GM19324 (cell line): ENCODE data around the gene CLNK.
A peak's percentile ranks its signal among the peaks of the same experiment; 100 is the strongest.
"Not testable (repeated sequence)": the region's sequence is repeated elsewhere in the genome, so short reads cannot be mapped to it uniquely, and the experiment has no call there.

ENCODE experiments used
- ATAC-seq: cut with Tn5 transposase; IDR thresholded peaks from one replicate; pipeline ENCODE4 v1.9.1; 2021; ENCODE audit warnings: mild to moderate bottlenecking, moderate library complexity; ENCODE audit not compliant: unreplicated experiment, low FRiP score

The CLNK gene

GRCh38 chr4:10582059-10582686 lies 102.4 kb downstream of the CLNK start:
- ATAC-seq = no peak

DNA sequence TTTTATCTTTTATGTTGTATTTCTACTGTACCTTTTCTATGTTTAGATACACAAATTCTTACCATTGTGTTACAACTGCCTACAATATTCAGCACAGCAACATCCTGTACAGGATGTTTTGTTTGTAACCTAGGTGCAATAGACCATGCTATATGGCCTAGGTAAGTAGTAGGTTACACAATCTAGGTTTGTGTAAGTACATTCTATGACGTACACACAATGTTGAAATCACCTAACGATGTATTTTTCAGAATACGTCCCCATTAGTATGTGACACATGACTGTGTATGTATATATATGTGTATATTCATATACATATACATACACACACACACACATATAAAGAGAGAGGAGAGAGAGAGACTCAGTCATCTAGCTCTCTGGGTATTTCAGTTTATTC lies 103.5 kb downstream of the CLNK start:
- ATAC-seq = no peak

DNA sequence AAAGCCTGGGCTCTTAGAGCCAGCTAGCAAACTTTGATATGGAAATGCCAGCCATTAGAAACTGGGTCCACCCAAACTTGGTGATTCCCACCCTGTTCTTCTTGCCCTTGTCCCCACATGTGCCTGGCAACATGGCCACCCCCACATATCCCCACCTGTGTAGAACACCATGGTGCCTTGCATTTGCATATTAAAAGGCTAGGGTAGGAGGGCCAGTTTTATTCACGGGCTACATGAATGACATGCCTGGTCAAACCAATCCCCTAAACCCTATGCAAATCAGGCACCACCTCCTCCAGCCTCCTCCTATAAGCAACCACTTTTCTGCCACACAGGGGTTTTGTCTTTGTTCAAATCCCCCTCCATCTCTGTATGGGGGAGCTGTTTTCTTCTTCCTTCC lies 104.9 kb downstream of the CLNK start:
- no peak for ATAC-seq

DNA sequence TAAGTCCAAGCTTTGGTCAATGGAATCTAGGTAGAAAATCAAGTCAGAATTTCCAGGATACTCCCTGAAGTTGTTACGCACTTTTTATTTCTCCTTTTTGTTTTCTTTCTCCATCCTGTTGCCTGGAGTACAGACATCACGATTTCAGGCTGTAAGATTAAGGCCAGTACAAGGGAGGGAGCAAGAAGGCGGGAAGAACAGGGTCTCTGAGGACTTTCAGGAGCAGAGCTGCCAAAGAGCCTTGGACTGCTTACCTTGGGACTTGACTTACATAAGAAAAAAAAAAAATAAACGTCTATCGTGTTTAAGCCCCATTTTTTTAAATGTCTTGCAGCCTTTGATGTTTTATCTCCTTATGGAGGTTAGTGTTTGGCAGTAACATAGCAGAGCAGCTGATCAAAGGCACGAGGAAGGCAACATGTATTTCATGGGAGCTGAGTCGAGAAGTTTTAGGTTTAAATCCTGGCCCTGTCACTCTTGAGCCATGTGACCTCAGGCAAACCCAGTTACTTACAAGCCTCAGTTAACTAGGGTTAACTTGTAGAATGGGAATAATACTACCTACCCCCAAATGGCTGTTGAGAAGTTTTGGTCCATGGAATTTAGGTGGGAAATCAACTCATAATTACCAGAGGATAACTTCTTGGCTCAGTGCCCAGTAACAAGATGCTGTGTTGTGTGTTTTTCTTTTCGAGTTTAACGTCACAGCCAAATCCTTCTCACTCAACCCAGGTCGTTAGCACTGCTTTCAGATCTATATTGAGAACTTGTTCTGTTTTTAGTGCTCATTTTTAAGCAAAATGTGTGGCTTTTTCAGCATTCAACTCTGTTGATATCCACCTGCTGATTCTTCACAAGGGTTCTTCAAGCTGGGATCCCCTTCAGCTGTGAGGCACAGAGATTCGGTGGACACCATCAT lies 106.8 kb downstream of the CLNK start:
- peak; percentile 69 for ATAC-seq

GRCh38 chr4:10577018-10577417 lies 107.5 kb downstream of the CLNK start:
- ATAC-seq = peak; percentile 71

DNA sequence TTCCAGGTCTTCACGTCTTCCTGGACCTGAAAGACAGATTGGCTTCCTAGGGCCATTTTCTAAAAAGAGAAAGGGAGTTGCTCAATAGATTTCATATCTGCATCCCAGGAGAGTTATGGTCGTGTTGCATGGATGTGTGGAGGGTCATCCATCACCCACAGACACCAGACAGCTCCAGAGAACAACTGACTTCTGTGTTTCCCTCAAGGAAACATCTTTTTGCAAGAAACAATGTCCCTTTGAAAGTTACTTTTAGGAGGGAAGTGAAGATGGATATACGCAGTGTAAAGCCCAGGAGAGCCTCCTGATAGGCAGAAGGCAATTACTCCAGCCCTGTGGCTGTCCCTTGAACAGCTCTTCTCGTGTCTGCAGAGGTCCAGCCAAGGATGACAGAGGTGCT lies 108.3 kb downstream of the CLNK start:
- ATAC-seq = no peak

GRCh38 chr4:10575414-10575813 lies 109.2 kb downstream of the CLNK start:
- ATAC-seq = no peak

DNA sequence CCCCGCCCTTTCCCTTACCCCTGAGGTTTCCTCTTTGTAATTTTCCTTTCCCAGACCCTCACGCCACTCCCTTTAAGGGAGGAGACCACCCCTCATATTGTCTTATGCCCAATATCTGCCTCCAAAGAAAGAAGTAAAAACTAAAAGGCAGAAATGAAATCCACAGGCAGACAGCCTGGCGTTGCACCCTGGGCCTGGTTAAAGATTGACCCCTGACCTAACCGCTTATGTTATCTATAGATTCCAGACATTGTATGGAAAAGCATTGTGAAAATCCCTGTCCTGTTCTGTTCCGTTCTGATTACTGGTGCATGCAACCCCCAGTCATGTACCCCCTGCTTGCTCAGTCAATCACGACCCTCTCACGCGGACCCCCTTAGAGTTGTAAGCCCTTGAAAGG lies 110.0 kb downstream of the CLNK start:
- ATAC-seq = not testable (repeated sequence)

GRCh38 chr4:10571909-10572308 lies 112.7 kb downstream of the CLNK start:
- no peak for ATAC-seq

GRCh38 chr4:10569491-10569890 lies 115.1 kb downstream of the CLNK start:
- no peak for ATAC-seq

GRCh38 chr4:10567766-10568165 lies 116.8 kb downstream of the CLNK start:
- no peak for ATAC-seq

GRCh38 chr4:10565166-10565780 lies 119.3 kb downstream of the CLNK start:
- no peak for ATAC-seq

GRCh38 chr4:10554694-10555093 lies 129.9 kb downstream of the CLNK start:
- ATAC-seq = no peak

GRCh38 chr4:10554121-10554520 lies 130.4 kb downstream of the CLNK start:
- ATAC-seq = no peak

DNA sequence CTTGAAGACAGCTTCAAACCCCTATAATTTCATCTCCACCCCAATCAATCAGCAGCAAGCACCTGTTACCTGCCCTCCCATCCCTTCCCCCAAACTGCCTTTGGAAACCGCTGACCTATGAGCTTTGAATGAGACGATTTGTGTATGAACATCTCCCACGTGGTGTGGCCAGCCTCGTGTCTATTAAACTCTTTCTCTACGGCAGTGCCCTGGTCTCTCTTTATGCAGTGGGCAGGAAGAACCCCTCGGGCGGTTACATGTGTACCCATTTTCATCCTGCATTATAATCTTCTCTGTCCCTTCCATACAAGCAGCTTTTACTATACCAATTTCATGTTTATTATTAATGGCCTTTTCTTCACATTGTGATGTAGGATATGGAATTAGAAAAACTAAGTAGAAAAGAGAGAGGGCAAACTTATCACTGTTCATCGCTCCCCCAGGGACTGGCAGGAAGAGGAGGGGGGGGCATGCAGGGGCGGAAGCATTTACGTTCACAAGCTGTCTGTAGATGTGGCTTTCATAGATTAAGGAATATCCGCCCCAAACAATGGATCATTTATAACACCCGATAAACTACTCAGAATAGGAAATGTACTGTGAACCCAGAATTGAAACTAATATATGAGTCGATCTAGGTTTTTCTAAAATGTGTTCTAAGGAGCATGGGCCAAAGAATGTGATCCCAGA lies 131.8 kb downstream of the CLNK start:
- no peak for ATAC-seq

- no peak for ATAC-seq
Measured at GRCh38 chr4:10535912-10536311, 148.7 kb downstream of the CLNK start.

- ATAC-seq = no peak
Measured at GRCh38 chr4:10534820-10535219, 149.7 kb downstream of the CLNK start.

- no peak for ATAC-seq
Measured at GRCh38 chr4:10532155-10532554, 152.4 kb downstream of the CLNK start.

DNA sequence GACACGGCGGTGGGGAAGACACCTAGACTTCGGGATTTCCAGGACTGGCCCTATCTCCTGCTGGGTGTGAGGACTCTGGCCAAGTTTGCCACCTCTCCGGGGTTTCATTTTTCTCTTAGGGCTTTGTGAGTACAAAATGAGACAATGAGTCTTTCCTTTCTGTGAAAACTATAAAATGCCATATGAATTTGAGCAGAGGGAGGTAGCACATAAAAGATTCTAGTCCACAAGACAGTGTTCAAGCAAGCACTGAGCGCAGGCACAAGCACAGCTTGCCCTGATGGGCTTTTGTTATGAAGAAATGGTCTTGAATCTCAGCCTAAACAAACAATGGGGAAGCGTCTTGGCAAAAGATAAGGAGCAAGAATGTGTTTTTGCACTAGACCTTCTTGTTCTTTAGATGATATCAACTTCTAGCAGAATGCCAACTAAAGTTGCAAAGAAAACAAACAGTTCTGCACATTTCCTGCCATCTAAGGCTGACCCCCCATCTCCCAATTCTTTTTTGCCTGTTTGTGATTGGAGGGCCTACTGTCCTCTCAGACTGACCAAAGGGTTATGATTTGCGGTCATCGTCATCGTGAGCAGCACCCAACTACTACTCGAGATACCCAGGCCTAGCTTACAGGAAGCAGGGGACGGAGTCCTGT lies 154.3 kb downstream of the CLNK start:
- ATAC-seq = no peak
